ENCODE data around the gene UBE2O.

DNA sequence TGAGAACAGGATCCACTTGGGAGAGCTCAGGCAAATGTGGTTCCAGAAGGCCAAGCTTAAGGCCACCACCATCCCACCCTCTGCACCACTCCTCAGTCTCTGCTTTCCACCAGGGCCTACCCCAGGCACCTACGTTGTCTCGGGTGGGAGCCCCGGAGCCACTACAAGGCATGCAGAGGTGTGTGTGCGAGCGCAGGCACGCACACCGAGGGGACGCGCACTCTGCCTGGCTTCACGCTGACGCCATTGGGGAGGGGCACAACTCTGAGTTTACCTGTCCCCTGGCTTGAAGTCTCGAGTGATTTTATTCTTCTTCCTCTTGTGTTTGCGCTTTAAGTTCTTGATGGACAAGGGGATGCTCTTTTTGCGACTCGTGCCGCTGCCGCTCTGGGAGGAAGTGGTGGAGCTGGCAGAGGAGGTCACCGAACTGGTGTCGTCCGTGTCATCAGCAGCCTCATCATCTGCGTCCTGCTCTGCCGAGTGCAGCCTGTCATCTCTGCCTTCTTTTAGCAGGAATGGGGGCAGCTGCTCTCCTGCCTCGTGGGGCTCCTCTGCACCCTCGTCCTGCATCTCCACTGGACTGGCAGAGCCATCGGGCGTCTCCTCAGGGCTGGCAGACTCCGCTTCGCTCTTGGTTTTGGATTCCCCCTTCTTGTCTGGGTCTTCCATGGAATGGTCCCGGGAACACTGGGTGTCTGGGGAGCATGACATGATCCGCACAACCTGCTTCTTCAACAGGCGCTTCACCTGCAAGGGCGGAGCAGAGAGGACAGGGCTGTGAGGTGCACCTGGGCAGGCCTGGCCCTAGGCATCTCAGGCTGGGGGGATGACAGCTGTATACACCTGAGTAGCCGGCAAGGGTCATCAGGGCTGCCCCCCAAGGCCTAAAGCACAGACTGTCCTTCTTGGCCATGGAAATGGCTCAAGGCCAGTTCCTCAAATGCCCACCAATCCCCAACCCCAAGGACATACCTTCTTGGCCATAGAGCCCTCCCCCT is 53.5 kb downstream of the UBE2O start:
- TF ChIP-seq, protein P1, sequence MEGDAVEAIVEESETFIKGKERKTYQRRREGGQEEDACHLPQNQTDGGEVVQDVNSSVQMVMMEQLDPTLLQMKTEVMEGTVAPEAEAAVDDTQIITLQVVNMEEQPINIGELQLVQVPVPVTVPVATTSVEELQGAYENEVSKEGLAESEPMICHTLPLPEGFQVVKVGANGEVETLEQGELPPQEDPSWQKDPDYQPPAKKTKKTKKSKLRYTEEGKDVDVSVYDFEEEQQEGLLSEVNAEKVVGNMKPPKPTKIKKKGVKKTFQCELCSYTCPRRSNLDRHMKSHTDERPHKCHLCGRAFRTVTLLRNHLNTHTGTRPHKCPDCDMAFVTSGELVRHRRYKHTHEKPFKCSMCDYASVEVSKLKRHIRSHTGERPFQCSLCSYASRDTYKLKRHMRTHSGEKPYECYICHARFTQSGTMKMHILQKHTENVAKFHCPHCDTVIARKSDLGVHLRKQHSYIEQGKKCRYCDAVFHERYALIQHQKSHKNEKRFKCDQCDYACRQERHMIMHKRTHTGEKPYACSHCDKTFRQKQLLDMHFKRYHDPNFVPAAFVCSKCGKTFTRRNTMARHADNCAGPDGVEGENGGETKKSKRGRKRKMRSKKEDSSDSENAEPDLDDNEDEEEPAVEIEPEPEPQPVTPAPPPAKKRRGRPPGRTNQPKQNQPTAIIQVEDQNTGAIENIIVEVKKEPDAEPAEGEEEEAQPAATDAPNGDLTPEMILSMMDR (IDR thresholded peaks at IDR 0.05; ENCODE audit: extremely low read depth in 1 of 2, insufficient read depth in 1 of 2, low read depth in 1 of 2, low read length in 2 of 2): no peak
- TF ChIP-seq GATA2 (IDR thresholded peaks at IDR 0.05; ENCODE audit: insufficient read depth, insufficient read length, low read depth, low read length): no peak
- TF ChIP-seq POLR2A (IDR thresholded peaks at IDR 0.05; ENCODE audit: low read depth, low read length): no peak
